ENCODE data around the gene INPP5F. TPM values are rescaled to one million over a fixed set of nuclear protein-coding genes. Genes with fewer than 3 reads are reported as not detected.

Gene INPP5F
- total and polyA plus RNA-seq, 10 of the 15 experiments (the other 5 are each of a cell fraction or from before 2014, with no cell fraction given): 6.0 to 49.3 (median 34.3) TPM

GRCh38 chr10:119686465-119687191 lies 39.2 kb upstream of the INPP5F start:
- H2AFZ ChIP-seq (ENCODE audit: control insufficient read depth, low read depth, low read length): no peak overlapping the region; the same call in 1 of the 2 replicates
- DNase-seq (ENCODE audit: low read depth, low spot score) (no peak), FAIRE-seq (no peak), ATAC-seq (peak; percentile 87)
- no peak overlapping the region for H3K27ac ChIP-seq (ENCODE audit: control insufficient read depth, insufficient read depth)
- in situ Hi-C loops (cut with MboI) (loop anchor here (10.0 kb wide), 1 partner anchor 648 kb away; no protein-coding TSS in a partner anchor), intact Hi-C loops (cut with micrococcal nuclease; ENCODE audit: unreplicated experiment) (loop anchor here (1.0 to 5.0 kb wide), 5 partner anchors 18 to 651 kb away; no protein-coding TSS in a partner anchor)
- no peaks in the 10 kb centered on the region for H3K79me2 ChIP-seq (ENCODE audit: control insufficient read depth, insufficient read depth, low read length)
- H3K36me3 ChIP-seq (ENCODE audit: control insufficient read depth in 2 of 2, insufficient read depth in 2 of 2, low read length in 1 of 2): no peaks in the 10 kb centered on the region
- H3K9me3 ChIP-seq (replicated peaks; ENCODE audit: control insufficient read depth, insufficient read depth, low read length): no peaks in the 10 kb centered on the region
- ChIA-PET POLR2A (interaction anchor here (0.6 to 3.0 kb wide), 10 partner anchors 18 to 1062 kb away, joined by 3 to 19 read pairs (median 4); partner anchors contain the start of gene INPP5F), SMC1A (ENCODE audit: uncharacterized antibody, unreplicated experiment) (interaction anchor here (0.7 to 10.6 kb wide), 52 partner anchors 7 to 650 kb away, joined by 3 to 211 read pairs (median 6); partner anchors contain the start of genes BAG3, INPP5F and MCMBP), CTCF (interaction anchor here (0.6 to 9.4 kb wide), 70 partner anchors 8 to 651 kb away, joined by 3 to 276 read pairs (median 6); partner anchors contain the start of genes INPP5F, MCMBP and RGS10), RAD21 (ENCODE audit: unreplicated experiment) (interaction anchor here (0.6 to 7.3 kb wide), 31 partner anchors 11 to 651 kb away, joined by 3 to 144 read pairs (median 5); partner anchors contain the start of genes INPP5F and MCMBP)
- BruUV-seq (replicated peaks): no TSS peak
- H3K9ac ChIP-seq (ENCODE audit: control insufficient read depth, insufficient read depth, low read length): no peak overlapping the region
- no peaks in the 10 kb centered on the region for H3K4me1 ChIP-seq (ENCODE audit: control insufficient read depth, insufficient read depth, low read length)
- no peaks in the 10 kb centered on the region for H3K27me3 ChIP-seq (replicated peaks in 1 of 2; ENCODE audit: control insufficient read depth in 2 of 2, insufficient read depth in 2 of 2, low read length in 1 of 2)
- 30% methylated on average over 24 of the region's 24 CpGs for WGBS (ENCODE audit: insufficient coverage, insufficient replicate concordance, low lambda C conversion rate, missing lambda C conversion rate)
- 0 out of 2 replicates have a peak overlapping the region, but pooled peaks have one; percentile 10 for H3K4me2 ChIP-seq (ENCODE audit: control insufficient read depth, insufficient read depth)
- no peak overlapping the region for H3K4me3 ChIP-seq
- H4K20me1 ChIP-seq (ENCODE audit: control insufficient read depth, insufficient read depth): no peaks in the 10 kb centered on the region
- TF ChIP-seq MXI1 (IDR thresholded peaks at IDR 0.05; ENCODE audit: low read depth, low read length): no peak
- TF ChIP-seq RAD21 (IDR thresholded peaks at IDR 0.05; ENCODE audit: insufficient read depth, low read depth, low read length): peak; percentile 96
- TF ChIP-seq SKIL (IDR thresholded peaks at IDR 0.05; ENCODE audit: low read depth, poor library complexity, severe bottlenecking): peak; percentile 53
- TF ChIP-seq HDGF (IDR thresholded peaks at IDR 0.05): no peak
- TF ChIP-seq RBBP5 (conservative IDR thresholded peaks at IDR 0.05): no peak
- no peak for TF ChIP-seq ZNF217 (IDR thresholded peaks at IDR 0.05)
- TF ChIP-seq CEBPB (IDR thresholded peaks at IDR 0.05; ENCODE audit: borderline replicate concordance in 1 of 2, low read depth in 2 of 2, low read length in 2 of 2): no peak
- no peak for TF ChIP-seq TCF12 (IDR thresholded peaks at IDR 0.05; ENCODE audit: low read depth, low read length)
- no peak for TF ChIP-seq FOXK2 (IDR thresholded peaks at IDR 0.05)
- TF ChIP-seq SIN3A (IDR thresholded peaks at IDR 0.05; ENCODE audit: low read depth, low read length): no peak
- no peak for TF ChIP-seq TARDBP (IDR thresholded peaks at IDR 0.05; ENCODE audit: borderline replicate concordance)
- no peak for TF ChIP-seq NR2C1 (IDR thresholded peaks at IDR 0.05)
- TF ChIP-seq PAX5 (IDR thresholded peaks at IDR 0.05; ENCODE audit: borderline replicate concordance, low read depth, low read length): no peak
- TF ChIP-seq CHD2 (IDR thresholded peaks at IDR 0.05; ENCODE audit: borderline replicate concordance, low read depth, low read length): no peak
- no peak for TF ChIP-seq MAX (IDR thresholded peaks at IDR 0.05; ENCODE audit: low read depth, low read length)
- peak; percentile 79 for TF ChIP-seq SMARCA5 (IDR thresholded peaks at IDR 0.05)
- no peak for TF ChIP-seq ZBTB33 (IDR thresholded peaks at IDR 0.05)
- TF ChIP-seq MTA3 (IDR thresholded peaks at IDR 0.05; ENCODE audit: borderline replicate concordance, low read length): no peak
- no peak for TF ChIP-seq DPF2 (IDR thresholded peaks at IDR 0.05)
- no peak for TF ChIP-seq ZNF274 (IDR thresholded peaks at IDR 0.05; ENCODE audit: insufficient read depth, insufficient read length)
- TF ChIP-seq RFX5 (IDR thresholded peaks at IDR 0.05; ENCODE audit: low read depth, low read length): no peak
- TF ChIP-seq ESRRA (IDR thresholded peaks at IDR 0.05; ENCODE audit: low read length): no peak
- no peak for TF ChIP-seq SMAD5 (IDR thresholded peaks at IDR 0.05; ENCODE audit: low read depth)
